Measurements from ENCODE around the gene ZYG11A. TPM values are rescaled to one million over a fixed set of nuclear protein-coding genes. Genes with fewer than 3 reads are reported as not detected.

Gene ZYG11A
- total RNA-seq, 1 donor from 2014 or later, result 0.18 TPM

DNA sequence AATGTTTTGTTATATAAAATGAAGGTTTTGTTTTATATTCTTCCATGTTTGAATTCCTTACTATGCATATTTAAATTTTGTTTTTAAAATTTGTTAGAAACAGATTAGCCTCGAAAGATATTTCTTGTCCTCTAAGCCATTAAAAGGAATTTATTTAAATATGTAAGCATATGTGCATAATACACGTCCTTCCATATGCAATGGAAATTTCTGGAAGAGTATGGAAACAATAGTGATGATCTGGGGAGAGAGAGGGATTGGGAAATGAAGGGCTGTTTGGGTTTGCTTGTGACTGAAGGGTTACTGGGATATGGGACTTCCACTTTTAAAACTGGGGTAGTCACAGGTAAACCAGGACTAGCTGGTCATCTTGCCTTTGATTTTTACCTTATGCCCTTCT, 57.8 kb downstream of the ZYG11A start:
- Mint-ChIP-seq H3K27ac (ENCODE audit: unreplicated experiment) (no peak overlapping the region), H3K9me3 (ENCODE audit: unreplicated experiment) (no peaks in the 10 kb centered on the region), H3K4me1 (ENCODE audit: unreplicated experiment) (no peaks in the 10 kb centered on the region), H3K4me3 (ENCODE audit: unreplicated experiment) (no peak overlapping the region), H3K27me3 (ENCODE audit: unreplicated experiment) (no peaks in the 10 kb centered on the region), H3K36me3 (ENCODE audit: low read depth, unreplicated experiment) (no peaks in the 10 kb centered on the region)
- DNase-seq (ENCODE audit: low spot score), result no peak
- TF ChIP-seq, protein P1, sequence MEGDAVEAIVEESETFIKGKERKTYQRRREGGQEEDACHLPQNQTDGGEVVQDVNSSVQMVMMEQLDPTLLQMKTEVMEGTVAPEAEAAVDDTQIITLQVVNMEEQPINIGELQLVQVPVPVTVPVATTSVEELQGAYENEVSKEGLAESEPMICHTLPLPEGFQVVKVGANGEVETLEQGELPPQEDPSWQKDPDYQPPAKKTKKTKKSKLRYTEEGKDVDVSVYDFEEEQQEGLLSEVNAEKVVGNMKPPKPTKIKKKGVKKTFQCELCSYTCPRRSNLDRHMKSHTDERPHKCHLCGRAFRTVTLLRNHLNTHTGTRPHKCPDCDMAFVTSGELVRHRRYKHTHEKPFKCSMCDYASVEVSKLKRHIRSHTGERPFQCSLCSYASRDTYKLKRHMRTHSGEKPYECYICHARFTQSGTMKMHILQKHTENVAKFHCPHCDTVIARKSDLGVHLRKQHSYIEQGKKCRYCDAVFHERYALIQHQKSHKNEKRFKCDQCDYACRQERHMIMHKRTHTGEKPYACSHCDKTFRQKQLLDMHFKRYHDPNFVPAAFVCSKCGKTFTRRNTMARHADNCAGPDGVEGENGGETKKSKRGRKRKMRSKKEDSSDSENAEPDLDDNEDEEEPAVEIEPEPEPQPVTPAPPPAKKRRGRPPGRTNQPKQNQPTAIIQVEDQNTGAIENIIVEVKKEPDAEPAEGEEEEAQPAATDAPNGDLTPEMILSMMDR (IDR thresholded peaks at IDR 0.05; ENCODE audit: unreplicated experiment), result no peak

DNA sequence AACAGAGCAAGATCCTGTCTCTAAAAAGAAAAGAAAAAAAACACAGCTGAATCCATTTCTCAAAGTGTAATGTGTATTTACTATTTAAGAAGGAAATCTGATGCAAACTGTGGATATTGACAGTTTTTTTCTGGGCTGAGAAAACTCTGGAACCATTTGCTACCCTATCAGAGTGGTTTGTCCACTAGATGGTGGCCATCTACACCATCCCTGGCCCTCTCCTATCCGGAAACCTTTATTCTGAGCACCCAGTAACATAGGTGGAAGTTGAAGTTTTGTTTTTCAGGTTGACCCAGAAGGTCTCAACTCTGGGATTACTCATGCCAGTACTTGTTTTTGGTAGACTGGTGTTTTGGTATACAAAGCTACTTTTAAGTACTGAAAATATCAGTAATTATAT, 58.8 kb downstream of the ZYG11A start:
- Mint-ChIP-seq H3K4me3 (ENCODE audit: unreplicated experiment) (no peak overlapping the region), H3K27me3 (ENCODE audit: unreplicated experiment) (peaks cover 1% of the 10 kb centered on the region), H3K9me3 (ENCODE audit: unreplicated experiment) (no peaks in the 10 kb centered on the region), H3K4me1 (ENCODE audit: unreplicated experiment) (no peaks in the 10 kb centered on the region), H3K36me3 (ENCODE audit: low read depth, unreplicated experiment) (no peaks in the 10 kb centered on the region), H3K27ac (ENCODE audit: unreplicated experiment) (no peak overlapping the region)
- TF ChIP-seq, protein P1 (IDR thresholded peaks at IDR 0.05; ENCODE audit: unreplicated experiment), result no peak
- DNase-seq (ENCODE audit: low spot score), result no peak

DNA sequence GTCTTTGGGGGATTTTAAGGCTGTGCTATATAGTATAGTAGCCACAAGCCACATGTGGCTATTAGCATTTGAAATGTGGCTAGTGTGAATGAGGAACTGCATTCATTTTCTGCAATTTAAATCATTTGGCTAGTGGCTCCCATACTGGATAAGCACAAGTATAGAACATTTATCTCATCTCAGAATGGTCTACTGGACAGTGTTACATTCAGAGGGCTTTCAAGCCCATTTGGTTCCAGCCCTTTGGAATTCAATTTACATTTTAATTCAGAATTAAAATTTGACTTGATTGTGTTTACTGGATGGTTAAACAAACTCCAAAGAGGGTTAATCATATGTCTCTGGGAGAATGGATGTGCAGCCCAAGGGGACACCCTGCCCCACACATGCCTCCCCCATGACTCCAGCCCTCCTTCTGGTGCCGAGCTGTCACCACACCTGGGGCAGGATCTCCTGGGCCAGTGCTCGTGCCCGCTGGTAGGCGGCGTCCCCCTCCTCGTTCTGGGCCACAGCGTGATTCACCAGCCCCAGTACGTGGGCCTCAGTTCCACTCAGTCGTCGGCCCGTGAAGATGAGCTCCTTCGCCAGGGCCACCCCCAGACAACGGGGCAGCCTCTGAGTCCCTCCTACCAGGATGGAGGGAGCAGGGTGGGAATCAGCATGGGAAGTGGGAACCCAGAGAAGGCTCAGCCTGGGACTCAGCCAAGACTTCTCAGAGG, 61.8 kb downstream of the ZYG11A start:
- TF ChIP-seq, protein P1 (IDR thresholded peaks at IDR 0.05; ENCODE audit: unreplicated experiment), result no peak
- H3K27ac Mint-ChIP-seq (ENCODE audit: unreplicated experiment), result no peak overlapping the region
- no peak overlapping the region for H3K4me3 Mint-ChIP-seq (ENCODE audit: unreplicated experiment)
- DNase-seq (ENCODE audit: low spot score), result no peak
- peaks cover 1% of the 10 kb centered on the region for H3K27me3 Mint-ChIP-seq (ENCODE audit: unreplicated experiment)
- no peaks in the 10 kb centered on the region for H3K4me1 Mint-ChIP-seq (ENCODE audit: unreplicated experiment)
- H3K36me3 Mint-ChIP-seq (ENCODE audit: low read depth, unreplicated experiment), result no peaks in the 10 kb centered on the region
- H3K9me3 Mint-ChIP-seq (ENCODE audit: unreplicated experiment), result no peaks in the 10 kb centered on the region

DNA sequence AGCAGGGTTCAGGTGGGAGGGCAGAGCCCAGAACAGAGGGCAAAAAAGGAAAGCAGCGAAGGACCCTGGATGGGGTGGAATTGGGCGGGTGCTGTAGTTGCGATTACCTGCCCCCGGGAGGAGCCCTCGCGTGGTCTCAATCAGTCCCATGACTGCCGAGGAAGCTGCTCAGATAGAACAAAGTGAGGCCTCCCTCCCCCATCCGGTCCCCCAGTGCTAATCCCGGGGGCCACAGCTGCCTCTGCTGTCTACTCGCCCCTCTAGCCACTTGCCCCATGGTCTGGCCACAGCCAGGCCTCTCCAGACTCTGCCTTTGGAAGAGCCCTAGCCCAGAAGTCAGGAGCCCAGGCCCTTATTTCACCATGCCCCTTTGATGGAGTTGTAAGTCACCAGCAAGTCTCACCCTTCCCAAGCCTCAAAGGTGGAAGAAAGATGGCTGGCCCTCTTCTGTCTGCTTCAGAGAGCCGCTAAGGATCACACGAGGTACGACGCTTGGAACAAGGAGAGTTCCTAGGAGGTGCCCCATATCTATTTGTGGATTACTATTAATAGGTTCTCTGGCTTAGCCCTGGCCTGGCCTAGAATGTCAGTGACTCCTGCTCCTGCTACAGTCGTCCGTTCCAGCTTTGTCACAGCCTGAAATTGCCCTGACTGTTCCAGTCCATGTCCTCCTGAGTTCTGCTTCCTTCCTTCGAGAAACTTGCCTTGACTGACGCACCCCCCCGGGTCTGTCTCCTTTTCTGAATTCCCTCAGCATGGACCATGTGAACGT, 62.6 kb downstream of the ZYG11A start:
- Mint-ChIP-seq H3K27ac (ENCODE audit: unreplicated experiment) (no peak overlapping the region), H3K4me1 (ENCODE audit: unreplicated experiment) (no peaks in the 10 kb centered on the region)

More for the DNA sequence above, 62.6 kb downstream of the ZYG11A start:
- Mint-ChIP-seq H3K36me3 (ENCODE audit: low read depth, unreplicated experiment) (no peaks in the 10 kb centered on the region), H3K27me3 (ENCODE audit: unreplicated experiment) (peaks cover 1% of the 10 kb centered on the region), H3K4me3 (ENCODE audit: unreplicated experiment) (no peak overlapping the region), H3K9me3 (ENCODE audit: unreplicated experiment) (no peaks in the 10 kb centered on the region)
- TF ChIP-seq, protein P1 (IDR thresholded peaks at IDR 0.05; ENCODE audit: unreplicated experiment), result peak; percentile 45
- DNase-seq (ENCODE audit: low spot score), result peak; percentile 63
